Fibroblast of peridontal ligament (primary cell): ENCODE data around the gene C10orf120.

Experiments
- DNase-seq: peaks from one replicate; pipeline ENCODE4 v3.0.0-alpha.2; 2010; ENCODE audit errors: extremely low read depth

The C10orf120 gene

DNA sequence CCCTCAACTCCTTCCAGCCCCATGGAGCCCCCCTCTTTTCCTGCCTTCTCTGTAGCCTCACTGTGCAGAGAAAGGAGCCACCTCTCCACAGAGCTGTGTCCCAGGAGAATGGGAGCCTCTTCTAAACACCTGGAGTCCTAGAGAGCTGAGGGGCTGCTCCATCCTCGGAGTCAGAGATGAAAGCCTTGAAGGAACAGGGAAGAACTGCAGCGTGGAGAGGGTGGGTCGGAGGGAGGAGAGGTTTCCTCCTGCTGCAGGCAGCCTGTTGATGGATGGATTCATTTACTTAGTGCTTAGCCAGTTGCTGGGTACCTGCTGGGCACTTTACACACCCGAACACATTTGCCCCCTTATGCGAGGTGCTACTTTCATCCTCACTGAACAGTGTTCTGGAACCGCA, 39.0 kb downstream of the C10orf120 start:
- no peak for DNase-seq

DNA sequence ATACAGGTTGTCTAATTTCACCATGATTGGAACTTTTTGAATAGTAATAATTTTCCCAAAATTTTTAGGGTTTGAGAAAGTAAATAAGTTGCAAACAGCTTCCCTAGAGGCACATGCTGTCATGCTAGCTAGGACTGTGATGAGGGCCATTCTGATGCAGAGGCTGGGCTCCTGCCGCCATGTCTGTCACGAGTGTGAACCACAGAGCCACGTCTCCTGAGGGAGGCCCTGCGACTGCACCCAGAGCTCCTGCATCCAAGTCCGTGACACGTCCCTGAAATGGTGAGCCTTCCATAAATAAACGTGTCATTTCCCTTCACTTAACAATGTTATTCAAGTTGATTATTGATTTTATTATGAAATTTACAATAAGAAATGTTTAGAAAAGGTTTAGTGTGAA, 40.0 kb downstream of the C10orf120 start:
- DNase-seq, result no peak

DNA sequence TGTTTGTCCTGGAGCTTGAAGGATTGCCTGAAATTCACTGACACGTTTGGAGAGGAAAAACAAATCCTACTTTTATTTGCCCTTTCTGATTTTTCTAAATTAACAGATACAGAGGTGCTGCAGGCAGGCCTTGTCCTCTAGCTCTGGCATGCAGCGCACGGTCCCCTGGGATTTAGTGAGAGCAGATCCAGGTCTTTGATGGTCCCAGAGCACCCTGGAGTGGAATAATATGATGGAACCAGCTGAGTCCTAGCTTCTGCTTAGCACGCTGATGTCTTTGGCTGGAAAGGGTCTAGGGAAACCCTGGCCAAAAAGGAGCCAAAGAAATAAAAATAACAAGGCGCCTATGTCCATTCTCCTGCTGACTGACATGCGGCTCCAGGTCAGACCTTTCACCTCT, 40.5 kb downstream of the C10orf120 start:
- DNase-seq, result no peak

DNA sequence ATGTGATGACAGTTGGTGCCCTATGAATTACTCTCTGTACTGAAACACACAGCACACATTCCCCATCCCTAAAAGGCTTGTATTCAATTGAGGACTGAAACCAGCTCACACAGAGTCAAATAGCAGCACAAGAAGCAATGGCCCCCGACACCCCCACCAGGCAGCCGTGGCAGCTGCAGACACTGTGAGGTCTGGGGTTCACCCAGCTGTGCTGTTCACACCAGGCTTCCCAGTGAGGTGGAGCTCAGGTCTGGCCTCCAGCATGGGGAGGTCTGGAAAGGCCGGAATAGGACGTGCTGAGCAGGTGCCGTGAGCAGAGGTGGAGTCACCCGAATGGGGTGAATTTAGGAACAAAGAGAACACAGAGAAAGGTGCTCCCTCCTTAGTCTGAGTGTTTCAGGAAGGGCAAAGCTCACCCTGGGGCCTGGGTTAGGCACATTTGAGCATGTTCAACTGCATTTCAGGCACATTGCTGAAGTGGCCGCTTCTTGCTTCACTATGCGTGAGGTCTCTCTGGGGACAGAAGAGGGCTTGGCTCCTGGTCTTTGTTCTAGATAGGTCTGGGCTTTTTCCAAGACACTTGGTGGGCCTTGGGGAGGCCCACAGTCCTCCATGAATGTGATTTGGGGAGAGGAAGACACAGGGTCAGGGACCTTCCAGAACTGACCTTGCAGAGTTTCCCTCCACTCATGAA, 41.1 kb downstream of the C10orf120 start:
- no peak for DNase-seq

DNA sequence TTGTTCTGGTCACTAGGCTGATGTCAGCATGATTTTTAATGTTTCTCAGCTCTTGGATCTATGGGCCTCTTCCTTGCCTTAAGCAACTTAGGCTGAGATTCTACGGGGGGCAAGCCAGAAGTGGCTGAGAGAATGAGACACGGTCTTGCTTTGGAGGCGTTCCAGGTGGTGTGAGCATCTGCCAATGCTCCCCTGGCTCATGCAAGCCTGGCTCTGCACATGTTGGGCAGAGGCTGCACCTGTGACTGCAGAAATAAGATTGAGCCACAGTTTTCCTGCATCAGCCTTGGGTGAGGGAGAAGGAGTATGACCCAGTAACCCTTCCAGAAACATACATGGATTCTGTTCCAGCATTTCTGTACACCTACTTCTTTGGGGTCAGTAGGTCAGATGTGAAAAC, 41.9 kb downstream of the C10orf120 start:
- DNase-seq, result no peak

DNA sequence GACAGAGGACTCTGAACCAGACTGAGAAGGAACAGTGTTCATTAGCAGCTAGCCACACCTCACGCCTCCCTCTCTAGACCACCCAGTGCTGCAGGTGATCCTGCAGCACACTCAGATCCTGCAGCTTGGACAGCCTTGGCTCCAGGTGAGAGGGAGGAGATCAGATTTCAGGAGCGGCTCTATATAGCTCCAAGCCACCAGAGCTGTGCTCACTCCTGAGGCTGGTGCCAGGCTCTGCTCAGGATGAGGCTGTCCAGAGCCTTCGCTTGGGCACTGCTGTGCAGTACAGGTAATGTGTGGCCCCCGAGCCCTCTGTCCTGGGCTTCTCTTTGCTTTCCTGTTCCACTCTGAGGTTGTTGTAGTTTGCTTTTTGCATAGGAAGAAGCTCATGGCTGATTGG, 42.4 kb downstream of the C10orf120 start:
- no peak for DNase-seq

DNA sequence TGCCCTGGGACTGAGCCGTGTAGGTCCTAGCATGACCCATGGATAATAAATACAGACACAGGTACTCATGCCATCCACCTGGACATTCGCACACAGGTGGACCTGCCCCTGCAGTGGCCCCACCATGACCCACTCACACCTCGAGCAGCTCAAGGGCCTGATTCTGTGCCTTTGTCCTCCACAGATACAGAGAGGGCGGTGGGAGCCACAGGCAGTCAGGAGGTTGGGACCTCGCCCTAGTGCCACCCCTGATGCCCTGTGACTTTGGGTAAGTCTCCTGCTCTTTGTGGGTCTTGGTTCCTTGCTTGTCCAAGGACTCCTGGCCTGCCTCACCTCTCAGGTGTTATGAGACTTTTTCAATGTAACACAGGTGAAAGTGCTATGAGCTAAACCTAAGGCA, 42.9 kb downstream of the C10orf120 start:
- no peak for DNase-seq

DNA sequence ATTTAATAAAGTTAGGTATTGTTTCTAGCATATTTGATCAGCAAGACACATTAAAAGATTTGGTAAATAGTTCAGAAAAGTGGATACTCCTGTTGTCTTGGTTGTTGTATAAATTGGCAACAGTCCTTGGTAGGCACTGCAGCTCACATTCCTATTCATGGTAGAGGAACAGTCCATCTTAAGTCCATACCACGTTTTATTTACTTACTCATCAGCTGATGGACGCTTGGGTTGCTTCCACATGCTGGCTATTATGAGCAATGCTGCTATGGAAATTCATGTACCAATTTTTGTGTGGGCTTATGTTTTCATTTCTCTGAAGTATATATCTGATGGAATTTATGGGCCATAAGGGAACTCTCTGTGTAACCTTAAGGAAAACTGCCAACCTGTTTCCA, 43.3 kb downstream of the C10orf120 start:
- DNase-seq, result no peak

DNA sequence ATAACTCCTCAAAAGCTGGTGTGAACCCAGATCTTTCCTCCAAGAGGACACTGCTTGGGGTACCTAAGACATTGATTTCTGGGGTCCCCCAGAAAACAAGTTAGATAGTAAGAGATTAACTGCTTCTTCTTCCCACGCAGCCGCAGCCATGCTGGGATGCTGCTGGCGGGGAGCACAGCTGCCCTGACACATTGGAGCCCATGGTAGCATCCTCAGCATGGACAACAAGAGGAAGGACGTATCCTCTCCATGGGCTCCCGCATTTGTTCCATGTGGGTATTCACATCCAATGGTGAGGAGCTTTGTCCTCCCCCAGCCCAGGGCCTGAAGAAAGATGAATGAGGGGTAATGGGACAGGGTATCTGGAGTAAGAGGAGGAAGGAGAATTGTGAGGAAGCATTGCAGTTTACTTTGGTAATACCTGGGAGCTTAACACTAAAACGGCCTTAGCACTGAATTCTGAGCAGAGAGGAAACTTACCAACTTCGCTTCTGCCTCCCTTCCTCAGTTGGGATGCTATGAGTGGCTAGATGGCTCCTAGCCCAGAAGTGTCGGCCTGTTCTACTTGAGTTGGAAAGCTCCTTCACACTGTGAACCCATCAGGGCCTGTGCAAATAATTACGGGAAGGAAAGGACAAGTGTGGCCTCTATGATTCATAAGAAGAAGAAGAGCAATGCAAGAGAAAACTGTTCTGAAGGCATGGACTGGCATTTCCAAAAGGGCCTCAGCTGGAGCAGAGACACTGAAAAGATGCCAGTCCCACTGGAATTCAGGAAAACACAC, 43.9 kb downstream of the C10orf120 start:
- DNase-seq, result no peak

DNA sequence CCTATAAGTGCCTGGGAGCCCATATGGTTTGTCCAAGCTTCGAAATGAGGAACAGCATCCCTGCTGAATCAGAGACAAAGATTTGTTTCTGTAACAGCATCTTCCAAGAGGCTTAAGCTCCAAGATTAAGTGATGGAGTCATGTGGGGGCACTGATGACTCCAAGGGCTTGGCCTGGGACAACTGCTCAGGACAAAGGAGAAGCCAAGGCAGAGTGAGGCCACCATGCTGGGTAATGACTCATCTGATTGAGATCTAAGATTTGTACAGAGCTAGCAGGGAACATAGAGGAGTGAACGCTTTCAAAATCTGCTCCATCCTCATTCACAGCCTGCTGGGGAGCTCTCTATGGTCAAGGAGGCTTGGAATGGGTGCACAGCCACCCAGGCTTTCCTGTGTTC, 49.3 kb downstream of the C10orf120 start:
- no peak for DNase-seq

DNA sequence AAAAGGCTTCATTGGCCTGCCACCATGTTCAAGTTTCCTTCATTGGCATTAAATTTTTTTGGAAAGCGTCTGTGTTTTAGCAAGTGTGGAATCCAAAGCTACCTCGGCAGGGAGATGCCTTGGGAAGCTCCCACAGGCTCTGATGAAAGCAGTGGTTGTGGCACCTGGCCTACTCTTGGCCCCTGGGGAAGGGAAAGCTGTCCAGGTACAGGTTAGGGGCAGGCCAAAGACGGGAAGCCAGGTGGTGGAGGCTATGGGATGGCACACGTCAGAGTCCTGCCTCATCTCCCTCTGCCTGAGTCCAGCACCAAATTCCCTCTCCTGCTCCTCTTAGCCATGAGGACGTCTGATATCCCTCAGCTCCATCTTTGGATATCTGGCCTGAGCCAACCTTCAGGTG, 49.7 kb downstream of the C10orf120 start:
- DNase-seq, result no peak

DNA sequence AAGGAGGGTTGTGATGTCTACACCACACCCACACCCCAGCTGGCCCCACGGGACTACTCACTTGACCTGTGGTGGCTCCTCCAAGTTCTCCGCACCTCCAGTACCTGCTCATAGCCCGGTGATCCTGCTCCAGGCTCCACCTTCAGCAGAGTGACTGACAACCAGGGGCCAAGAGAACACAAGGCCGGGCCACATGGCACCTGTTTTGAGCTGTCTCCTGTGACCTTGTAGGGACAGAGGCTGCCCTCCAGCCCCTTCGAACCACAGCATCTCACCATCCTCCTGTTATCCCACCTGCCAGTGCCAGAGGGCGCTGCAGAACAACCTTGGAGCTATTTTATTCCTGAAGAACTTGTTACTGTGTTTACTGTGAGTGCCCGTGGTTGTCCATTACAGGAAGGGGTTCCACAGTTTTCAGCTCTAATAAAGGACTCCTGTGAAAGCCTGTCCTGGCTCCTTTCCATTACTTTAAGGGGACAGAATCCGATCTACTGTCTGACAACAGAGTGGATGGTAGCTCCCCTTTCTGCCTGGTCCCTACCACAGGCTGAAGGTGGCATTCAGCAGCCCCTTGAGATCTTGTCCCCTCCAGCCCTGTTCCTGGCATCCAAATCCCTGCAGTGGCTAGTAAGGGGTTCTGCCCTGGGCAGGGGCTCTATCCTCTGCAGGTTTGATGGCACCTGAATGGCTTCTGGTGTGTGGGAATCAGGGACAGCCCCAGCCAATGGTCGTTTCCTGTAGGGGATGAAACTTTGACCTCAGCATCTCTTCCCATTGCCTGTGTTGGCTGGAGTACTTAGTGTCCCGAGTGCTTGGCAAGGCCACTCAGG, 50.8 kb downstream of the C10orf120 start:
- DNase-seq, result peak; percentile 8
